SK-N-MC (cell line): Measurements from ENCODE around the gene NPAS1.

Source experiments
- DNase-seq: peaks from one replicate; pipeline ENCODE4 v3.0.0-alpha.2; 2011; ENCODE audit warnings: low read depth, low spot score
- H3K27ac ChIP-seq: fragments of 200-600 bp; sonication (generic); 2 replicates; pipeline ENCODE4 v1.5.1; 2016; ENCODE audit warnings: mixed run types
- H3K36me3 ChIP-seq: fragments of 200-600 bp; sonication (generic); 2 replicates; pipeline ENCODE4 v1.6.1; 2017; ENCODE audit warnings: antibody characterized with exemption, low read length, mixed read lengths; ENCODE audit not compliant: insufficient read depth
- H3K4me3 ChIP-seq: fragments of 200-600 bp; sonication (generic); 2 replicates; pipeline ENCODE4 v1.5.1; 2016
- H3K9ac ChIP-seq: fragments of 200-600 bp; sonication (generic); 2 replicates; pipeline ENCODE4 v1.8.0; 2017; ENCODE audit warnings: mixed run types, mixed read lengths; ENCODE audit not compliant: insufficient read length
- H3K9me3 ChIP-seq: fragments of 200-600 bp; sonication (generic); 2 replicates; pipeline ENCODE4 v1.6.1; 2017; ENCODE audit warnings: low read depth, mild to moderate bottlenecking, antibody characterized with exemption, low read length, moderate library complexity, mixed read lengths
- EZH2 ChIP-seq: fragments of 200-600 bp; sonication (generic); IDR thresholded peaks from one replicate; pipeline ENCODE4 v1.6.1; 2017; ENCODE audit warnings: antibody characterized with exemption
- FOXP2 ChIP-seq: optimal IDR thresholded peaks from 2 replicates; pipeline ENCODE3; 2011; ENCODE audit warnings: mild to moderate bottlenecking, moderate library complexity; ENCODE audit not compliant: insufficient read depth; ENCODE audit errors: extremely low read length, control extremely low read depth
- POLR2AphosphoS5 ChIP-seq: IDR thresholded peaks from 2 replicates; pipeline ENCODE4 v1.6.1; 2012; ENCODE audit warnings: mild to moderate bottlenecking, low read depth, low read length, borderline replicate concordance

The NPAS1 gene

DNA sequence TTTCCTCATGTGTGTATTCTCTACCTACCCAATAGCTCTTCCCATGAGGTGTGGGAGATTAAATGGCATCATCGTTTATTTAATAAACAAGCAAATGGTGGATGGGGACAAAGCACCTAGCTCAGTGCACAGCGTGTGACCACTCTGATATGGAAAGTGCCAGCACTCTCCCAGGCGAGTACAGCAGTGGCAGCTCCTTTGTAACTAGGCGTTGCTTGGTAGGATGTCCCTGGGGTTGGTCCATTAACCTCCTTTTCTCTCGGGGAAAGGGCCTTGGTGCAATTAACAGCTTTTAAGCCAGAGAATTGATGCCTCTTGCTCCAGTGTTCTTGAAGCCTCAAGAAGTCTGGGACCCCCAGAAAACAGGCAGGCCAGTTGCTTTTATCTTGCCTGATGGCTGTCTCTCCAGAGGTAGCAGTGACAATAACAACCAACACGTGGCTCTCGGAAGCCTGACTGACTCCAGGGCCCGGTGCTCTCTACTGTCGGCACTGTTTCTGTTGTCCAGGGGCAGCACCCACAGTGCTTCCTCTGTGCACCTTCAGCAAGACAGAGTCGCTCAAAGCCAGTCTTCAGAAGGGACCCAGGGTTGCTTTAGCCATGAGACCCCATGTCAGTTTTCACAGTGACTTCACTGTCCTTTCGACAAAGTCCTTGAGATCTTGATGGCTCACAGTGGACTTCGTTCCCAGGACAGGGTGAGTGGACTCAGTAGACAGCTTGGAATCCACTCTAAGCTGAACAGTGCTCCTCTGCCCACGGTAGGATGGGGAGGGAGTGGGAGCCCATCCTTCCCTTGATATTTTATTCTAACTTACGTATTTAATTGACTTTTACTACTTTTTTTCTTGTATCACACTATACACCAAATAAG is 33.9 kb upstream of the NPAS1 start:
- no peak for DNase-seq
- H3K27ac ChIP-seq: peak overlapping the region; percentile 42; the same call in 1 of the 2 replicates
- no peak overlapping the region for H3K9ac ChIP-seq
- peaks cover 18% of the 10 kb centered on the region; the same call in 1 of the 2 replicates for H3K36me3 ChIP-seq
- no peak for TF ChIP-seq POLR2AphosphoS5
- TF ChIP-seq FOXP2: no peak
- TF ChIP-seq EZH2: no peak
- no peaks in the 10 kb centered on the region for H3K9me3 ChIP-seq
- H3K4me3 ChIP-seq: no peak overlapping the region

DNA sequence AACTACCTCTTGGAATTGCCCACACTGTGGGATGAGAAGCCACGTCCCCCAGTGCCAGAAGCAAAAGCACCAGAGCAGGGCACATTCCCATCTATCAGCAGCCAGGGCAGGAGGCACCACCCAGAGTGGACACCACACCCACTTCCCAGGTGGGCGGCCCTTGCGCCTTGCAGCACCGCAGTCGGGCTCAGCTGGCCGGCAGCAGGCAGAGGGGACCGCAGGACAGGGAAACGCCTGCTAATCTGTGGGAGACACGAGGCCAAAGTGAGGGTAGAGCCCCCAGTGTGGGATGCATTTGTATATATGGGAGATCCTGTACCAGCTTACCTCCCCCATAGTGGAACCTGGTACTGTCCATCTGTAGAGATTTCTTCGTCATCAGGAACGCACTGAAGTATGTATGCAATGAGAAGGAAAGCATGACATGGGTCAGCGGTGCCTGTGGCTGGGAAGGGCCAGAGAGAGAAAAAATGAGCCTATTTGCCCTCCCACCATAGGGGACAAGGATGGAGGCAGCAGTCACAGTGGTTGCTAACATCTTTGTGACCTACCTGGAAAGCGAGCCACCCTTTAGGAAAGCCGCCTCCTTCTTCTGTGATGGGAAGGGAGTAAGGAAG is 30.9 kb upstream of the NPAS1 start:
- TF ChIP-seq POLR2AphosphoS5 (no peak), EZH2 (no peak), FOXP2 (no peak)
- no peaks in the 10 kb centered on the region for H3K9me3 ChIP-seq
- peaks cover 30% of the 10 kb centered on the region; the same call in 1 of the 2 replicates for H3K36me3 ChIP-seq
- no peak overlapping the region for H3K27ac ChIP-seq
- H3K9ac ChIP-seq: no peak overlapping the region
- H3K4me3 ChIP-seq: no peak overlapping the region
- DNase-seq: no peak

- Histone ChIP-seq H3K36me3 (peaks cover 35% of the 10 kb centered on the region; the same call in 1 of the 2 replicates), H3K9me3 (no peaks in the 10 kb centered on the region), H3K9ac (peak overlapping the region; percentile 24), H3K27ac (peak overlapping the region; percentile 79), H3K4me3 (peak overlapping the region; percentile 52)
- DNase-seq: peak; percentile 80
- TF ChIP-seq EZH2: no peak
- peak; percentile 69 for TF ChIP-seq POLR2AphosphoS5
- no peak for TF ChIP-seq FOXP2
These were observed 28.5 kb upstream of the NPAS1 start for GRCh38 chr19:46990991-46991676.

DNA sequence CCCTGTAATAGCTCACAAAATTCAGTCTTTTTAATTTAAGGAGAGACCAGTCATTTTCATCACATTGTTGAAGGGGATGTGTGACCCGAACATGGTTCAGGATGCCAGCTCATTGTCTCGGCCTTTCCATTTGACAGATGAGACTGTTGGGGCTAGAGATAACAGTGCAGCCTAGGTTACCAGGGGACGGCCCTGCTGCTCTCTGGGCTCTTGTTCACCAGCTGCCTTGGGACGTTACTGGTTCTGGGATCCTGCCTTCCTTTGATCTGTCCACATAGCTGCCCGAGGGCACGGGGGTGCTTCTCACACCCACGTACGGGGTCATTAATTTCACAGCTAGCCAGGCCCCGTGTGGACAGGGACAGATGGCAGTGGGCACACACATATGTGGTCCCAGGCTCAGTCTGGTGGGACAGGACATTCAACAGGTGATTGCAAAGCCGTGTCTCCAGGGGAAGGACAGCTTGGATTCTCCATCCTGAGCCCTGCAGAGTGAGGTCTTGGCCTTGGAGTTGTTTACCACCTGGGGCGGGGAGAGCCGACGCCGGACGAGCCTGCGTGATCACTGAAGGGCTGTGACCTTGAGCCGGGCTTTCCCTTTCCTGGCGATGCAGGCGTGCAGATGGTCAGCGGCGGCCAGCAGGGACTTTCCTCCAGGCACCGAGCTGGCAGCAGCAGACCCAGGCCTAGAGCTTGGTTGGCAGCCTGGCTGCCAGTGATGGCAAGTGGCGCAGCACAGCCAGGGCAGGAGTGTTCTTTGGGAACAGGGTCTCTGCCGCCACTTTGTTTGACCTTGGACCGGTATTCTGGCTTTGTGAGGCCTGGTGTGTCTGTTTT is 26.7 kb upstream of the NPAS1 start:
- no peak overlapping the region for H3K27ac ChIP-seq
- H3K9ac ChIP-seq: no peak overlapping the region
- H3K4me3 ChIP-seq: no peak overlapping the region
- H3K9me3 ChIP-seq: no peaks in the 10 kb centered on the region
- peaks cover 37% of the 10 kb centered on the region; the same call in 1 of the 2 replicates for H3K36me3 ChIP-seq
- no peak for DNase-seq
- TF ChIP-seq FOXP2: no peak
- no peak for TF ChIP-seq EZH2
- TF ChIP-seq POLR2AphosphoS5: no peak

DNA sequence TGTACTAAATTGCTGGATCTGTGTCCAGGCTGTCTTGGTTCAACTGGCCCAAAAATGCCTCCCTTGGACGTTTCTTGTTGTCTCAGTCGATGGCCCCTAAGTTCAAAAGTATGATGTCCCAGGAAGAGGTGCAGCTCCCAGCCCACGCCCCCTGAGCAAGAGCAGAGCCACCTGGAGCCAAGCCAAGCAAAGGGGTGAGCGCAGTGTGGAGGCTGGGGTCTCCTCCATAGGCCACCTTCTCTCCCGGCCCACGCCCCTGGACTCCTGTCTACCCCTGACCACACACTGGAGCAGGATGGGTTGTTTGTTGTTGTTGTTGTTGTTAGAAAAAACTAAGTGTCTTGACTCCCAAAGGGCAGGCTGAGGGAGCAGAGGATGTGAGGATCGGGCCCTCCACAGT is 26.0 kb upstream of the NPAS1 start:
- Histone ChIP-seq H3K36me3 (peaks cover 34% of the 10 kb centered on the region; the same call in 1 of the 2 replicates), H3K27ac (no peak overlapping the region), H3K4me3 (no peak overlapping the region), H3K9ac (no peak overlapping the region), H3K9me3 (no peaks in the 10 kb centered on the region)
- TF ChIP-seq POLR2AphosphoS5 (no peak), EZH2 (no peak), FOXP2 (no peak)
- no peak for DNase-seq

GRCh38 chr19:46994141-46994686 is 25.4 kb upstream of the NPAS1 start:
- Histone ChIP-seq H3K27ac (no peak overlapping the region), H3K4me3 (no peak overlapping the region), H3K36me3 (peaks cover 35% of the 10 kb centered on the region; the same call in 1 of the 2 replicates), H3K9ac (no peak overlapping the region), H3K9me3 (no peaks in the 10 kb centered on the region)
- no peak for TF ChIP-seq EZH2
- TF ChIP-seq FOXP2: no peak
- no peak for TF ChIP-seq POLR2AphosphoS5
- DNase-seq: no peak

GRCh38 chr19:46995492-46995891 is 24.1 kb upstream of the NPAS1 start:
- H3K36me3 ChIP-seq: peaks cover 44% of the 10 kb centered on the region; the same call in 1 of the 2 replicates
- H3K4me3 ChIP-seq: no peak overlapping the region
- no peak overlapping the region for H3K27ac ChIP-seq
- H3K9ac ChIP-seq: no peak overlapping the region
- no peaks in the 10 kb centered on the region for H3K9me3 ChIP-seq
- no peak for TF ChIP-seq FOXP2
- TF ChIP-seq POLR2AphosphoS5: no peak
- TF ChIP-seq EZH2: no peak
- DNase-seq: no peak
